ENCODE measurements around the gene ADAP2. TPM values are rescaled to one million over a fixed set of nuclear protein-coding genes. Genes with fewer than 3 reads are reported as not detected.

The ADAP2 gene
- total RNA-seq = 2.9 and 9.4 TPM in 2 replicates

GRCh38 chr17:30921544-30922196, at the start of gene ADAP2:
ADAP2 (plus strand) TSS chr17:30921945; CDS start chr17:30922015, 70 bp downstream.

GRCh38 chr17:30906101-30906911, 15.4 kb upstream of the ADAP2 start, which contains the start of gene TEFM:
TEFM (minus strand) TSS chr17:30906238; CDS start chr17:30906198, 40 bp downstream.

GRCh38 chr17:30970831-30971567, 49.3 kb downstream of the ADAP2 start, which contains the start of gene RNF135:
RNF135 (plus strand) TSS chr17:30971039; CDS start chr17:30971074, 35 bp downstream.

Other genes with a start within 250 kb of the ADAP2 start
- 11.3 and 13.5 TPM in 2 replicates for gene CRLF3, start 97.3 kb upstream of the ADAP2 start, total RNA-seq
- 1.1 and 1.2 TPM in 2 replicates for gene ATAD5, start 90.0 kb upstream of the ADAP2 start, total RNA-seq
- 10.4 and 20.0 TPM in 2 replicates for gene TEFM, start 15.7 kb upstream of the ADAP2 start, total RNA-seq
- 13.8 and 16.1 TPM in 2 replicates for gene RNF135, start 49.1 kb downstream of the ADAP2 start, total RNA-seq
- 25.4 and 26.6 TPM in 2 replicates for gene NF1, start 173.0 kb downstream of the ADAP2 start, total RNA-seq

Measured in myometrial cell (primary cell).